HL-60/S4 treated with phorbol 12-myristate 13-acetate at 8.2 ng/mL for 4 days and 3 days (cell line): ENCODE measurements around the gene SAYSD1.
"Not testable (repeated sequence)": the region's sequence is repeated elsewhere in the genome, so short reads cannot be mapped to it uniquely, and the experiment has no call there.

ENCODE experiments used
- in situ Hi-C: fragments of 300-500 bp; cut with MboI; formaldehyde crosslinking; loops from 2 replicates; pipeline ENCODE4 v1.15.0; 2022; ENCODE audit warnings: low sequenced_read_pairs

Gene SAYSD1, protein sequence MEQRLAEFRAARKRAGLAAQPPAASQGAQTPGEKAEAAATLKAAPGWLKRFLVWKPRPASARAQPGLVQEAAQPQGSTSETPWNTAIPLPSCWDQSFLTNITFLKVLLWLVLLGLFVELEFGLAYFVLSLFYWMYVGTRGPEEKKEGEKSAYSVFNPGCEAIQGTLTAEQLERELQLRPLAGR

DNA sequence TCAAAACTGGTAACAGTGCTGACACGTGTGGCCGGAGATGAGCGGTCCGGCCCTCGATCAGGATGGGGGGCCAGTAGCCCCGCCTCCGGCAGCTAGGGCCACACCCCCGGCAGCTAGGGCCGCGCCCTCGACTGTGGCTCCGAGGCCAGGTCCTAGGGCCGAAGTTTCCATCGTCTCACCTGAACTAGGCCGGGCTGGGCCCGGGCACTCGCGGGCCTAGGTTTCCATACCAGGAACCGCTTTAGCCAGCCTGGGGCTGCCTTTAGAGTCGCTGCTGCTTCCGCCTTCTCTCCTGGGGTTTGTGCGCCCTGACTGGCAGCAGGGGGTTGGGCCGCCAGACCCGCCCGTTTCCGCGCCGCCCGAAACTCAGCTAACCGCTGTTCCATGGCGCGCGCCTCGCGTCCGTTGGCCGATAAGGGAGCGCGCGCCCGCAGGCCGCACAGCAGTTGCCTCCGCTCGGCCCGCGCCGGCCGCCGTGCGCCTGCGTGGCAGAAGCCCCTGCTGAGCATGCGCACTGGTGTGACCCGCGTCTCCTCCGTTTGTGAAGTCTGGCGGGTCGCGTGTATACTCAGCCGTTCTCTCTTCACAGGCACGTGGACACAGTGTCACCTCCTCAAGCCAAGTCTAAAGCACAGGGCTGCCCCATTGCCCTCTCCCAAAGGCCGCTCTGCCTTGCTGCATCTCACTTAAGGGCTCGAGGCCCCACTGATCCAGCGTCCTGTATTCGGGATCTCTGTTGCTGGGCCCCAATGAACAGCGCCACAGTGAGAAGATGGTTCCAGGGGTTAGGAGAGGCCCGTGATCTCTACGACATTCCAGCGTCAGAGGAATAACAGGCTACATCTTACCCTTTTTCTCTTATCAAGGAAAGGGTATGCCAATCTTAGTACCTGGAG, at the start of gene SAYSD1:
Gene SAYSD1 (minus strand): TSS at position 483 of the 896 bp plus-strand sequence. CDS start 97 bp downstream, at position 386.
- in situ Hi-C loops, result no loop called here

DNA sequence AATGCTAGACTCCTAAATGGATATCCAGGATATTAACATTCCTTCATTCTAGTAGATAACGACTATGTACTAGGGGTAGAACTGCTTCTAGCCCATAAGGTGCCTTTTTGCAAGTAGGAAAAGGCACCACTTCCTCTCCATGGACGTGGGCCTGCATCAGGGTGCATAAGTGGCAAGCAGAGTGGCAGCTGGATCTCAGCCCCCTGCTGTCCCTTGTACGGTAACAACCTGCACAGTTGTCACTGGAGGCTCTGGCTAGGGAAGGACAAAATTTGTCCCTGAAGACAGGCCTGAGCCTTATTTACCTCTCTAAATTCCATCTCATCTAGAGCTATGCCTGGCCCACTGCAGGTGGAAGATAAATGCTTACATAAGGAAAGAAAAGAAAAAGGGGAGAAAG, 42.5 kb upstream of the SAYSD1 start:
- in situ Hi-C loops, result no loop called here

DNA sequence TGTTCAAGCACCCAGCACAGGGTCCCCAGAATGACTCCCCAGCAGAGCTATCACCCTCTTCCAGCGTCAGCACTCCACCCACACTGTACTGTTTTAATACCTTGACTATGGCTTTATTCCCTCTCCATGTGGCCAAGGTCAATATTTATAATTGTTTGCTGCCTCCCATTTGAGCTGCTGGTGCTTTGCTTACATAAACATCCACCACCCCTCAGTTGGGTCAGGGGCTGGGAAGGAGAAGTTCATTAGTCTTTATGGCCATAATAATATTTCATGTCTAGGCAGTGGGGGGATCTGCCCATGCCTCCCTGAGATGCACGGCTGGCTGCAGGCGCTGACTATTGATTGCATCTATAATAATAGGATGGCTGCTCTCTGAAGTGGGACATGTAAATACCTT, 41.8 kb upstream of the SAYSD1 start:
- in situ Hi-C loops, result no loop called here

DNA sequence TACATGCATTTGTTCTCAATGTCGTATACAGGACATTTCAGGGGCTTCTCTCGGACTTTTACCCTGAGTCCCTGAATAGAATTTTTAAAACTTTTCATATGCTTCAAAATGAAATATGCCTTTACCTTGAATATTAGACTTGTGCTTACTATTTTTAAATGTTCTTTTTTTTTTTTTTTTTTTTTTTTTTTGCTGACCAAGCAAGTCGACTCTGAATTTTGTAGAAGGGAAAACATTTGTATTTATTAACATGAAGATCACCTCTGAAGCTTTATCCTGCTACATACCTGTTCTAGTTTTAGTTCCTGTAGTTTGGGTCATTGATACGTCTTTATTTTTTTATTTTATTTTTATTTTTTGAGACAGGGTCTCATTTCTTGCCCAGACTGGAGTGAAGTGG, 39.7 kb upstream of the SAYSD1 start:
- in situ Hi-C loops, result no loop called here

GRCh38 chr6:39153766-39154397, 38.9 kb upstream of the SAYSD1 start:
- in situ Hi-C loops, result no loop called here

DNA sequence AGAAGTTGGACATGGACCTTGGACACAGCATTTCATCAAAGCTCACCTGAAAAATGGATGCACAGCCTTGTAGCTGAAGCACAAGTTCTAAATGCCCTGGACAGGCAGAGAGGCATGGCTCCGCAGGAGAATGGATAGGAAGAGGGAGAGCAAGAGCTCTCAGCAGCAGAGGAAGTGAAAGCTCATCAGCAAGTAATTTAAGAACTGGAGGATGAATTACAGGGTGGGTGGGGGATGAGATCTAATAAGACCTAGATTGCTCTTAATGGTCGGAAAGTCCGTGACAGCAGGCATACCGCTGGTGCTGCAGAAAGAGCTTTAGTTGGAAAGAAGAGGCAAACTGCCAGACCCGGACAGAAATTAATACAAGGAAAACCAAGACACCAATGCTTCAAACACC, 37.3 kb upstream of the SAYSD1 start:
- in situ Hi-C loops, result no loop called here

- in situ Hi-C loops, result no loop called here
These were observed 36.2 kb upstream of the SAYSD1 start for GRCh38 chr6:39151211-39151610.

DNA sequence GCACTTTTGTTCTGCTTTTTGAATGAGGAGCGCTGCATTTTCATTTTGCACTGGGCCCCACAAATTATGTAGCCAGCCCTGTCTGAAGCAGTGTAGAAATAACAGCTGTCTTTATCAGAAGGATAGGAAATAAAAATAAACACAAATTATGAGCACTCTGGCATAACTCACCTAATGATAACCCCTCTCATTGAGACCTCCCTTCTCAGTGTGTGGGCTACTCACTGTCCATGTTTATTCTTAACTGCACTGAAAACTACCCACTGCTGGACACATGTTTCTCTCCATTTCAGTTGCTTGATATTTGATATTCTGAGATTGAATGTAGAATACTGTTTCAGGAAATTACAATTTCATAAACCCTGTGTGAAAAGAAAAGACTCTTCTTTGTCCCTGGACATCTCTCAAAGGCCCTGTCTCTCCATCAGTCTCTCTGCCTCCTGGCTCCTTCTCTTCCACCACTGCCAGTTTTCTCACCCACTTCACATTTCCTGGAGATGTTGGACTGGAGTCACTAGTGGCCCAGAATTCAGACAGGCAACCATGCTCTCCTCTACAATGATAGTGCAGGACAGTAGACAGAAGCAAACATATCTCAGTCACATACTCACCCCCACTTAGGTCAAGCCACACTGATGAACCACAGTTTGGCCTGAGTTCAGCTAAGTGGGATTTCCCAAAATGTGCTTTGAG, 29.6 kb upstream of the SAYSD1 start:
- in situ Hi-C loops, result no loop called here

- in situ Hi-C loops, result no loop called here
These were observed 28.4 kb upstream of the SAYSD1 start for GRCh38 chr6:39143238-39143930.

DNA sequence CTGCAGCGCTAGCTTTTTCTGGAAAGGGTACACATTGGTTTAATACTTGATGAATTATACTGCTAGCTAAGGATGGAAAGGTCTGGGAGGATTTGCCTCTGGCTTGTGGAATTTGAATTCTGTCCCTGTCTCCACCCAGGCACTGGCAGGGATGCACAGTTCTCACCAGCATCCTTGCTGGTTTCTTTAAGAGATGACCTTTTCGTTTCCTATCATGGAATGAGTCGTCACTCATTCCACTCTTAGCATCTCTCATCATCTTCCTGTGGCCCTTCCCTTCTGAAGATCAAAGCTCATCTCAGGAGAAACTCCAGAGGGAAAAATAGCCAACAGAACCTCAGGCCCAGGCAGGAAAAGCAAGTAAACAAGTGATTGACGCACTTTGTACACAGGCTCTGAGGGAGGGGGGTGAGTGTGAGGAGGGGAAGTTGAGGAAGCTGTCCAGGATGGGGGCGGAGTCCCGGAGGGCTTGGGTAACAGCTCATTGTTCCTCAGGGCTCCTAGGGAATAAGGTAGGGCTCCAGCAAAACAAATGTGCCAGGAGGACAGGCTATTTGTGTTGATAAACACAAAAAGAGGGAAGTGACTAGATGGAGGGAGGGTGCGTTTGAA, 25.7 kb upstream of the SAYSD1 start:
- in situ Hi-C loops, result no loop called here

DNA sequence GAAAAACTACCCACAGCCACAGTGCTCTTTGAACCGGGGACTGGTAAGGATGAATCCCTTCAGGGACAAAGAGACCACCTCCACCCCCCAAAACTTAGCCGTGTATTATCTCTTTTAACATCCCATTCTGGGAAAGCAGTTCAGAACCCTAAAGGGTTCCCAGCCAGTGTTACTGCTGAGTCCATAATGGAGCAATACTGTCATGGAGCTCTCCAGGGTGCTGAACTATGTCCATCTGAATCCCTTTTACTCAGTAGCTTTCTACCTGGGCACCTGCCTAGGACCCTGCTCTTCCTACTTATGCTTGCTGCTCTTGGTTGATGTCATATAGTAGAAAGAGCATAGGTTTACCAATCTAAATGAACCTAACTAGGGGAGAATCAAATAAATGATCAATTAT, 22.3 kb upstream of the SAYSD1 start:
- in situ Hi-C loops, result no loop called here

- in situ Hi-C loops, result not testable (repeated sequence)
These were observed 21.2 kb upstream of the SAYSD1 start for GRCh38 chr6:39136207-39136606.

DNA sequence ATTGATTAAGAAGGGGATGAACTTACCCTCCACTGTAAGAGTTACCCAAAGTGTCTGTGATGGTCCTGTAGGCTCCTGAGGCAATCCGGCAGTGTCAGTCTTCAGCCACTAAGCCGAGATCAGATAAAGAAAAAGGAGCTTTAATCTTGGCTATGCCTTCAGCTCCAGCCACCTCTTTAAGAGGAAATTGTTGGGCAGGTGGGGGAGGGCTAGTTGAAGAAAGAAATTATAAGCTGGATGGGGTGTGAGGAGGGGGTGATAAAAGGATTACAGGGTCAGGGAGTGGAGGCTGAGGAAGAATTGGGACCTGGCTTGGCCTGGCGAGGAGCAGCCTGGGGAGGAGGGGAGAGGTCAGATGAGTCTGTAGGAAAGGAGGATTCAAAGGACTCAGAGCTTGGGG, 19.8 kb upstream of the SAYSD1 start:
- in situ Hi-C loops, result not testable (repeated sequence)

DNA sequence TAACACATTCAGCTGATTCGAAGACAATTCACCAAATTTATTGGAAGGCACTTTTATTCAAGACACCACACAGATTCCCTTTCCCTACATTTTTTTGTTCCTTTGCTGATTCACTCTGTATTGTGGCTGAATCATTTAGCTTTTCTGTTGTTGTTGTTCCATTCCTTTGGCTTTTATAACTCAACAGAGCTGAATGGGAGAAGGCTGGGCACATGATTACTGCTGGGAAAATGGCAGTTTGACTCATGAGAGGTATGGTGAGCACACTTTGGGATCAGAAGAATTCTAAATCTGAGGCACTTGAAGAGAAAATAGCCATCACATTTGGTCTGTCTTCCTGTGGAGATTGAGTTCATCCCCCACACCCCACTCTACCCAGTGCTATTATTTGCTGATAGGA, 15.7 kb upstream of the SAYSD1 start:
- in situ Hi-C loops, result no loop called here

DNA sequence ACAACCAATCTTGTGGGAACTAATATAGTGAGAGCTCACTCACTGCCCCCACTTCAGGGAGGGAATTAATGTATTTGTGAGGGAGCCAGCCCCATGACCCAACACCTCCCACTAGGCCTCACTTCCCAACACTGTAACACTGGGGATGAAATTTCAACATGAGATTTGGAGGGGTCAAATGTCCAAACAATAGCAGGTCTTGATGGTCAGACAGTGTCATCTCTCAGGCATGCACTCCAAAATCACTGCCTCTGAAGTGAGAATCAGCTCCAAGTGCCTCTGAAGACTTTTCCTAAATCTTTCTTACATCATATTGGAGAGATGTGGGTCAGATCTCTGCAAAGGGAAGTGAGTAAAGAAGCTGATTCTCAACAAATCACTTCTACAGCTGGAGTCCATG, 13.8 kb upstream of the SAYSD1 start:
- in situ Hi-C loops, result no loop called here

- in situ Hi-C loops, result no loop called here
These were observed 13.1 kb upstream of the SAYSD1 start for GRCh38 chr6:39128106-39128505.

DNA sequence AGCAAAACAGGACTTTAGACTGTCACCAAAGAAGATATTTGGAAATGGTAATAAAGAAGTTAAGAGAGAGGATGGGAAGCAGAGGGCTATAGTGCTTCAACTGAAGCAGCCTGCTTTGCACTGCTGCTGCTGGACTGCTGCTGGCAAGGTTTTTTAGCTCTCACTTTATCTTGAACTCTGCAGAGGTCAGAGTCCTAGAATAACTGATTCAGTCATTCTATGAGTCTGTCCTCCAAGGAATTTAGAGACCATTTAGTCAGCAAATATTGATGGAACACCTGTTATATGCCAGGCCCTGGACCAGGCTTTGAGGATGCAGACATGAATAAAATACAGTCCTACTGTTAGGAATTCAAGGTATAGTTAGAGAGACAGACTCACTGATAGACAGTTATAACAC, 9.1 kb upstream of the SAYSD1 start:
- in situ Hi-C loops, result no loop called here

DNA sequence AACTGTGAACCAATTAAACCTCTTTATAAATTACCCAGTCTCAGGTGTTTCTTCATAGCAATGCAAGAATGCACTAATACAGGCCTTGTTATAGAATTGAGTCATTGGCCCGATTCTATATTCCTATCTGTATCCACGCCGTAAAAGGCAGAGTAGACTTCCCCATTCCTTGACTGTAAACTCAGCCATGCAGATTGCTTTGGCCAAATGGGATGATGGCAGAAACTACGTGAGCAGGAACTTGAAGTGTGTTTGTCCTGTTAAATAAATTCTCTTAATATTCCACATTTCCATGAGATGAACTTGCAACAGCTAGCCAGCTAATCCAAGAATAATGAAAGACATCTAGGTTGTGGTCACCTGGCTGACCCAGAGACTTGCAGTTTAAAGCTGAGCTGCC, 3.9 kb upstream of the SAYSD1 start:
- in situ Hi-C loops, result no loop called here

GRCh38 chr6:39114388-39114703, 640 bp downstream of the SAYSD1 start:
- in situ Hi-C loops, result no loop called here

GRCh38 chr6:39113788-39114187, 1.2 kb downstream of the SAYSD1 start:
- in situ Hi-C loops, result no loop called here

DNA sequence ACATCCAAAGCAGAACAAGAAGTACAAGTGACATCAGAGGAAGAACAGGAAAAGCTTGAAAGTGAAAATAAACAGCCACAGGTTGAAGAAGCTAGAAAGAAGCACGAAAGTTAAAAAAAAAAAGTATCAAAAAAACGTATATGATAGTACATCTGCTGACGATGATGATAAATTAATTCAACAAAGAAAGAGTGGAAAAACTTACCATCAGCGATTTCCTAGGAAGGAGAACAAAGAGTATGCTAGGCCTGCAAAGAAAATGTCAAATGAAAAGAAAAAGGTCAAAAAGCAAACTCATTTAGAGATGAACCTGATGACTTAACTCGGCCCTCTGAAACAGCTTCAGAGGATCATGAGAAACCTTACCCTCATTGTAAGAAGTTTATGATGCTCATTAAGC, 3.7 kb downstream of the SAYSD1 start:
- in situ Hi-C loops, result no loop called here
